ENCODE results near the gene DENND5A. TPM values are rescaled to one million over a fixed set of nuclear protein-coding genes. Genes with fewer than 3 reads are reported as not detected.

Gene DENND5A
- total and polyA plus RNA-seq, 2 donors (not counting 1 experiment from before 2014, with no cell fraction given): 41.3 to 66.5 TPM

GRCh38 chr11:9179141-9179540, 86.0 kb downstream of the DENND5A start:
- H3K27me3 Mint-ChIP-seq: no peaks in the 10 kb centered on the region
- H3K4me1 ChIP-seq (ENCODE audit: control insufficient read depth in 2 of 2, insufficient read depth in 2 of 2, low read length in 2 of 2): no peaks in the 10 kb centered on the region
- H3K4me3 Mint-ChIP-seq: no peak overlapping the region
- H3K9me3 ChIP-seq (ENCODE audit: control extremely low read depth in 1 of 3, control insufficient read depth in 2 of 3, insufficient read depth in 1 of 3, low read length in 2 of 3): no peaks in the 10 kb centered on the region
- peaks cover 7 to 24% of the 10 kb centered on the region in 2 experiments for H3K36me3 ChIP-seq (replicated peaks in 1 of 2; ENCODE audit: control extremely low read depth in 1 of 2, control insufficient read depth in 1 of 2, extremely low read depth in 1 of 2, insufficient read depth in 2 of 2, low read length in 1 of 2)
- H3K9ac ChIP-seq (ENCODE audit: low read length): no peak overlapping the region
- no peaks in the 10 kb centered on the region for H3K27me3 ChIP-seq (replicated peaks in 1 of 4; ENCODE audit: control extremely low read depth in 1 of 4, control insufficient read depth in 3 of 4, insufficient read depth in 4 of 4, low read length in 3 of 4)
- no peaks in the 10 kb centered on the region for H3K4me1 Mint-ChIP-seq
- no CpG with 5 or more reads among the region's 1 CpG for WGBS (ENCODE audit: insufficient coverage)
- no peak overlapping the region for H2AFZ ChIP-seq (ENCODE audit: insufficient read depth, low read depth, low read length, poor library complexity, severe bottlenecking)
- H3K79me2 ChIP-seq (ENCODE audit: control insufficient read depth, insufficient read depth, low read length): no peaks in the 10 kb centered on the region
- ChIA-PET POLR2A (no interaction called here), CTCF (no interaction called here)
- H3K27ac Mint-ChIP-seq: no peak overlapping the region
- no peak for DNase-seq
- no peak overlapping the region for H3K4me3 ChIP-seq (ENCODE audit: control extremely low read depth in 1 of 5, extremely low read depth in 1 of 5, insufficient read depth in 1 of 5, low read depth in 2 of 5, low read length in 4 of 5)
- no peak for ATAC-seq (ENCODE audit: low read depth)
- H3K27ac ChIP-seq (ENCODE audit: low read length in 2 of 2): no peak overlapping the region
- H3K9me3 Mint-ChIP-seq (ENCODE audit: insufficient read depth): no peaks in the 10 kb centered on the region
- H4K20me1 ChIP-seq (ENCODE audit: control insufficient read depth, insufficient read depth, low read length, poor library complexity, severe bottlenecking): no peaks in the 10 kb centered on the region
- TF ChIP-seq CTCF (IDR thresholded peaks at IDR 0.05) (no peak), EZH2 (IDR thresholded peaks at IDR 0.05; ENCODE audit: borderline replicate concordance, insufficient read depth, low read depth, low read length, poor library complexity, severe bottlenecking) (no peak)
- H3K4me2 ChIP-seq (replicated peaks; ENCODE audit: low read depth, low read length, poor library complexity, severe bottlenecking): no peak overlapping the region
- intact Hi-C loops (cut with micrococcal nuclease): no loop called here

- ATAC-seq (ENCODE audit: low read depth) (no peak), DNase-seq (no peak)
- H2AFZ ChIP-seq (ENCODE audit: insufficient read depth, low read depth, low read length, poor library complexity, severe bottlenecking): no peak overlapping the region
- Mint-ChIP-seq H3K27me3 (no peaks in the 10 kb centered on the region), H3K27ac (no peak overlapping the region), H3K4me3 (no peak overlapping the region), H3K9me3 (ENCODE audit: insufficient read depth) (no peaks in the 10 kb centered on the region), H3K4me1 (no peaks in the 10 kb centered on the region)
- H3K36me3 ChIP-seq (replicated peaks in 1 of 2; ENCODE audit: control extremely low read depth in 1 of 2, control insufficient read depth in 1 of 2, extremely low read depth in 1 of 2, insufficient read depth in 2 of 2, low read length in 1 of 2): peaks cover 7 to 24% of the 10 kb centered on the region in 2 experiments
- 100% methylated on average over 3 of the region's 4 CpGs for WGBS (ENCODE audit: insufficient coverage)
- no peaks in the 10 kb centered on the region for H3K27me3 ChIP-seq (replicated peaks in 1 of 4; ENCODE audit: control extremely low read depth in 1 of 4, control insufficient read depth in 3 of 4, insufficient read depth in 4 of 4, low read length in 3 of 4)
- no peaks in the 10 kb centered on the region for H3K79me2 ChIP-seq (ENCODE audit: control insufficient read depth, insufficient read depth, low read length)
- no peak overlapping the region for H3K4me2 ChIP-seq (replicated peaks; ENCODE audit: low read depth, low read length, poor library complexity, severe bottlenecking)
- no peak overlapping the region for H3K9ac ChIP-seq (ENCODE audit: low read length)
- H3K4me3 ChIP-seq (ENCODE audit: control extremely low read depth in 1 of 5, extremely low read depth in 1 of 5, insufficient read depth in 1 of 5, low read depth in 2 of 5, low read length in 4 of 5): no peak overlapping the region
- POLR2A ChIA-PET: no interaction called here
- H3K9me3 ChIP-seq (ENCODE audit: control extremely low read depth in 1 of 3, control insufficient read depth in 2 of 3, insufficient read depth in 1 of 3, low read length in 2 of 3): no peaks in the 10 kb centered on the region
- H3K27ac ChIP-seq (ENCODE audit: low read length in 2 of 2): no peak overlapping the region
- no peaks in the 10 kb centered on the region for H4K20me1 ChIP-seq (ENCODE audit: control insufficient read depth, insufficient read depth, low read length, poor library complexity, severe bottlenecking)
- TF ChIP-seq CTCF (IDR thresholded peaks at IDR 0.05) (no peak), EZH2 (IDR thresholded peaks at IDR 0.05; ENCODE audit: borderline replicate concordance, insufficient read depth, low read depth, low read length, poor library complexity, severe bottlenecking) (no peak)
- intact Hi-C loops (cut with micrococcal nuclease): no loop called here
- CTCF ChIA-PET: no interaction called here
- H3K4me1 ChIP-seq (ENCODE audit: control insufficient read depth in 2 of 2, insufficient read depth in 2 of 2, low read length in 2 of 2): no peaks in the 10 kb centered on the region
These were observed 86.4 kb downstream of the DENND5A start for GRCh38 chr11:9178716-9179115.
